Measurements from ENCODE around the gene FRMD6. TPM values are rescaled to one million over a fixed set of nuclear protein-coding genes. Genes with fewer than 3 reads are reported as not detected.

Gene FRMD6
- total RNA-seq, 1 experiment from 2014 or later: 11.4 TPM

DNA sequence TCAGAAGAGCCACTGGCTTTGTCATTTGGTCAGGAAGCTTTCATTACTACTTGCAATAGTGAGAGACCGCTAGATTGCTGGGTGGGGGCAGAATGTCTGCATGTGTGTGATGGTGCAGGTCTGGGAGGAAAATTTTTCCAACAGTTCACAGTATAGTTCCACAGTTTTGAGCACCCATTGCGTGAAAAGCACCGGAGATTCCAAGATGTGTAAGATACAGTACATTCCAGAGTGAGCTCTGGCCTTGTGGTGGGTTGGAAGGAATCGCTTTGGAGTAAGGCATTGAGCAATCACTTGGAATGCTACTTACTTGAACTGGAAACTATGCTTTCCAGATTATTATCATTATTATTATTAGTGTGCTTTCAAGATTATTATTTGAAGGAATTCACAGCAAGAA, 47.6 kb upstream of the FRMD6 start (continued):
- TF ChIP-seq, protein P1, sequence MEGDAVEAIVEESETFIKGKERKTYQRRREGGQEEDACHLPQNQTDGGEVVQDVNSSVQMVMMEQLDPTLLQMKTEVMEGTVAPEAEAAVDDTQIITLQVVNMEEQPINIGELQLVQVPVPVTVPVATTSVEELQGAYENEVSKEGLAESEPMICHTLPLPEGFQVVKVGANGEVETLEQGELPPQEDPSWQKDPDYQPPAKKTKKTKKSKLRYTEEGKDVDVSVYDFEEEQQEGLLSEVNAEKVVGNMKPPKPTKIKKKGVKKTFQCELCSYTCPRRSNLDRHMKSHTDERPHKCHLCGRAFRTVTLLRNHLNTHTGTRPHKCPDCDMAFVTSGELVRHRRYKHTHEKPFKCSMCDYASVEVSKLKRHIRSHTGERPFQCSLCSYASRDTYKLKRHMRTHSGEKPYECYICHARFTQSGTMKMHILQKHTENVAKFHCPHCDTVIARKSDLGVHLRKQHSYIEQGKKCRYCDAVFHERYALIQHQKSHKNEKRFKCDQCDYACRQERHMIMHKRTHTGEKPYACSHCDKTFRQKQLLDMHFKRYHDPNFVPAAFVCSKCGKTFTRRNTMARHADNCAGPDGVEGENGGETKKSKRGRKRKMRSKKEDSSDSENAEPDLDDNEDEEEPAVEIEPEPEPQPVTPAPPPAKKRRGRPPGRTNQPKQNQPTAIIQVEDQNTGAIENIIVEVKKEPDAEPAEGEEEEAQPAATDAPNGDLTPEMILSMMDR (IDR thresholded peaks at IDR 0.05 in 2 of 3, conservative IDR thresholded peaks at IDR 0.05 in 1 of 3; ENCODE audit: borderline replicate concordance in 1 of 3, insufficient read depth in 1 of 3, low read depth in 2 of 3, low read length in 2 of 3): no peak
- TF ChIP-seq EZH2phosphoT487 (IDR thresholded peaks at IDR 0.05; ENCODE audit: borderline replicate concordance): no peak
- TF ChIP-seq JUND (IDR thresholded peaks at IDR 0.05): no peak
- no peak for TF ChIP-seq YY1 (IDR thresholded peaks at IDR 0.05; ENCODE audit: extremely low read depth, insufficient replicate concordance, low read depth, low read length)

DNA sequence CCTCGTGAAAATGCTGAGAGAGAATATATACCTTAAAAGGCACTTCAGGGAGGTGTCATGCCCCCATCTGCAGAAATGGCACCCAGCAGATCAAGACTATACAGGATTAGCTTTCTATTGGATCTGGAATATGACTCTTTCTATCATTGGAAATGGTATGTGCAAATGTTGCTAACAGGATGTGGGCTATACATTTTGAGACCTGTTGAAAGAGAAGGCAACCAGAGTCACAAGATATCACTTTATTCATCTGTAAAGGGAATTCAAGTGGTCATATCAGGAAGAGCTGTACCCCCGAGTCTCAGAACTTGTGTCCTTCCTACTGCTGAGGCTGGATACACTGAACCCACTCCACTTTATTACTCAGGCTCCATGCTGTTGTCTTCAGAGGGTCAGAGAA, 46.1 kb upstream of the FRMD6 start:
- no peak overlapping the region for H3K9ac ChIP-seq (ENCODE audit: low read length)
- H3K79me2 ChIP-seq (ENCODE audit: insufficient read depth, low read length): no peaks in the 10 kb centered on the region
- H3K4me1 ChIP-seq (ENCODE audit: control insufficient read depth in 1 of 2, insufficient read depth in 2 of 2, low read length in 2 of 2): no peaks in the 10 kb centered on the region
- no peaks in the 10 kb centered on the region for H3K27me3 ChIP-seq (ENCODE audit: insufficient read depth, low read length)
- BruUV-seq (replicated peaks): no TSS peak
- DNase-seq (ENCODE audit: low read depth, low spot score) (no peak), ATAC-seq (no peak)
- no peaks in the 10 kb centered on the region for H3K36me3 ChIP-seq (ENCODE audit: control insufficient read depth in 1 of 2, insufficient read depth in 2 of 2, low read length in 2 of 2)
- intact Hi-C loops (cut with micrococcal nuclease): no loop called here
- CTCF ChIA-PET: no interaction called here
- TF ChIP-seq ELF1 (IDR thresholded peaks at IDR 0.05; ENCODE audit: borderline replicate concordance, low read depth): no peak
- TF ChIP-seq, protein P1 (IDR thresholded peaks at IDR 0.05 in 2 of 3, conservative IDR thresholded peaks at IDR 0.05 in 1 of 3; ENCODE audit: borderline replicate concordance in 1 of 3, insufficient read depth in 1 of 3, low read depth in 2 of 3, low read length in 2 of 3): no peak
- H3K9me2 ChIP-seq (ENCODE audit: insufficient read depth): no peaks in the 10 kb centered on the region
- RAD21 ChIA-PET (ENCODE audit: low non-redundant PET in 1 of 2, low total read pairs in 2 of 2, uncharacterized antibody in 2 of 2, unreplicated experiment in 2 of 2): no interaction called here
- no peak overlapping the region for H2AFZ ChIP-seq (ENCODE audit: low read depth, low read length, poor library complexity, severe bottlenecking)
- no peaks in the 10 kb centered on the region for H3K9me3 ChIP-seq (ENCODE audit: control insufficient read depth in 1 of 2, insufficient read depth in 1 of 2, low read depth in 1 of 2, low read length in 2 of 2)
- POLR2A ChIA-PET: no interaction called here
- no peaks in the 10 kb centered on the region for H4K20me1 ChIP-seq (ENCODE audit: insufficient read depth)
- no peak overlapping the region for H3K4me3 ChIP-seq (replicated peaks in 1 of 2; ENCODE audit: low read depth in 1 of 2, low read length in 2 of 2)
- H3K4me2 ChIP-seq (ENCODE audit: low read length): no peak overlapping the region
- no peak overlapping the region for H3K27ac ChIP-seq (ENCODE audit: low read depth, low read length)

Measured in HCT116 (cell line).